GM12864 (cell line): Measurements from ENCODE around the gene BRD4.

Source experiments
- DNase-seq: peaks from one replicate; pipeline ENCODE4 v3.0.0-alpha.2; 2011; ENCODE audit warnings: low read depth
- H3K4me3 ChIP-seq: 2 replicates; pipeline ENCODE4 v1.5.1; 2011; ENCODE audit warnings: mild to moderate bottlenecking, low read depth, low read length, control low read depth
- CTCF ChIP-seq: IDR thresholded peaks from 2 replicates; pipeline ENCODE4 v1.5.1; 2011; ENCODE audit warnings: low read depth, mild to moderate bottlenecking, moderate library complexity, low read length, control low read depth, inconsistent platforms; ENCODE audit errors: missing control alignments

BRD4 gene

DNA sequence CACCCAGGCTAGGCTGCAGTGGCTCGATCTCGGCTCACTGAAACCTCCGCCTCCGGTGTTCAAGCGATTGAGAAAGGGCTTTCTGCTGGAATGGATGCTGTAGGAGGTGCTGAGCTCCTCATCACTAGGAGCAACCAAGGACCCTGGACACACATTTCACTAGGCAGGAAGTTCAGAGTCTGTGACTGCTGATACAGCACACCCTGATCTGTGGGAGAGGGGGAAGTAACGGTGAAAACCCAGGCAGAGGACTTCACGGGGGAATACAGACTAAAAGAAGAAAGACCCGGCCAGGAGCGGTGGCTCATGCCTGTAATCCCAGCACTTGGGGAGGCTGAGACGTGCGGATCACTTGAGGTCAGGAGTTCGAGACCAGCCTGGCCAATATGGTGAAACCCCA lies 119.6 kb downstream of the BRD4 start:
- no peak for TF ChIP-seq CTCF
- DNase-seq: no peak
- H3K4me3 ChIP-seq: no peak overlapping the region

DNA sequence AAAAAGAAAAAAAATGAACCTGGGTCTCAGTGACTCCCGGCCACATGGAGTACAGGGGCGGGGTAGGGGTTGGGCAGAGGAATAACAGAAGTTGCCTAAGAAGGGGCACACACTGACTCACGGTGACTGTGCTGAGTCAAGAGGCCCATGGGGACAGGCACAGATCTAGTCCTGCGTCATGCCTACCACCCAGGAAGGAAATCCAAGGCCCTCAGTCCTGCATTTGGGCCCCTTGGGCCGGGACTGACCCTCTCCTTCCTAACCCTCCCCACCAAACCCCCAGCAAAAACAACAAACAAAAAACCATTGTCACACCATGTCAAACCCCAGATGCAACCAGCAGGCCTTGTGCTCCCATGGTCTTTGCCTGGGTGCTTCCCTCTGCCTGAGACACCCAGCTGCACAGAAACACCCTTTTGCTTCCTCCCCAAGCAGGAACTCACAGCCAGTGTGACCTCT lies 122.0 kb downstream of the BRD4 start:
- no peak for TF ChIP-seq CTCF
- DNase-seq: no peak
- no peak overlapping the region for H3K4me3 ChIP-seq

- TF ChIP-seq CTCF: no peak
- no peak overlapping the region for H3K4me3 ChIP-seq
- no peak for DNase-seq
Observed at GRCh38 chr19:15201374-15202023, 130.8 kb downstream of the BRD4 start.

DNA sequence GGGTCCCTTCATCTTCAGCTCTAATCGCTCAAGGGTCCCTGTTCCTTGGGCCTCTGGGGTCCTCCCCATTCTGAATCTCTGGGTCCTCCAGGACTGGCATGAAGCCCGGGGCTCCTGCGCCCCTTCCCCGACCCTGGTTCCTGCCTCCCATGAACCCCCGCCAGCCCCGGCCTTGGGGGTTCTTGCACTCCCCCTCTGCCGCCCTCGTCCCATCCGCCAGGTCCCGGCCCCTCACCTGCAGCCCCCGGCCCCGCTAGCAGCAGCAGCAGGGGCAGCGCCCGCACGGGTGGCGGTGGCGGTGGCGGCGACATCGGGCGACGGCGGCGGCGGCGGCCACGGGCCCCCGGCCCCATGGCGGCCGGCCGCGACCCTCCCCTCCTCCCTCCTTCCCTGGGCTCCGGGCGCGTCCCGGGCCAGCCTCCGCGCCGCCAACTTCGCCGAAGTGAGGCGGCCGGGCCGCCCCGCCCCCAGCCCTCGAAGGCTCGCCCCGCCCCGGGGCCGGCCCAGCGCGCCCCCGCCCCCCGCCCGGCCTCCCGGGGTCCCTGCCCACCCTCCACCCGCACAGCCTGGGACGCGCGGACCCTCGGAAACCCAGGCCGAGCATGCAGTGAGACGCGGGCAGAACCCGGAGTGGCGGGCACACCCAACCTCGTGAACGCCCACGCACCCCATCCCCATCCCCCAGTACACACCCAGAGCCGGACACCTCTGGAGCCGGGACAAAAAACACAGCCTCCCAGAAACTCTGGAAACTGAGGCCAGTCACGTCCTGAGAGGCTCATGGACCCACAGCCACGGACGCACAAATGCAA lies 131.6 kb downstream of the BRD4 start, which contains the start of gene NOTCH3:
TSS of gene NOTCH3 (minus strand) at position 443 of the 812 bp plus-strand sequence. CDS start at position 353, 90 bp downstream.
- no peak for DNase-seq
- no peak for TF ChIP-seq CTCF
- H3K4me3 ChIP-seq: no peak within 1 kb of the TSS

GRCh38 chr19:15199661-15200552 lies 132.4 kb downstream of the BRD4 start:
- DNase-seq: no peak
- TF ChIP-seq CTCF: no peak
- H3K4me3 ChIP-seq: no peak overlapping the region

DNA sequence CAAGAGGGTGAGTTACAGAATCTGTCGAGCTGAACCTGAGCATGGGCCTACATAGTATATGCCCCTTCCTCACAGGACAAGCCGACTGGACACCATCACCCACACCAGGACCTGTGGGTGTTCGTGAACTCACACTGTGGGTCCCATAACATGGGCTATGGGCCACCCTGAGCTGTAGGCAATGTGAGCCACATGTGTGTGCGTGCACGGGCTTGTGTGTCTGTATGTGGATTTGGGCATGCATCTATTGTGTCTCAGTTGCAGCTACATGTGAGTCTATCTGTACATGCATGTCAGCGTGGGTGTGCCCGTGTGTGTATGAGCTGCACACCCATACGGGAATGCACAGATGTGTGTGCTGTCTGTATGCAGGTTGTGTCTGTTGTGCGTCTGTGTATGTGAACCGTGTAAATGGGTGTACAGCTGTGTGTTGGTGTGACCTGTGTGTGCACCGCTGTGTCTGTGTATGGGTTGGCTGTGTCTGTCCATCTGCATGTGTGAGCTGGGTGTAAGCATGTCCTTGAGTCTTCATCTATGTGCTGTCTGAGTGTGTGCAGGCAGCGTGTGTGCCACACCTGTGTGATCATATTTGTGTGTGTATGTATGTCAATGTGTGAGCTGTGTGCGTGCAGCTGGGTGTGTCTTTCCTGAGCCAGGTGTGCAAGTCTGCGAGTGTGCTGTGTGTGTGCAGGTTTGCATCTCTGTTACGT lies 133.2 kb downstream of the BRD4 start:
- TF ChIP-seq CTCF: no peak
- no peak for DNase-seq
- no peak overlapping the region for H3K4me3 ChIP-seq
